PC-3 (cell line): Measurements from ENCODE around the gene PDIK1L.

ENCODE experiments used
- CTCF ChIP-seq: fragments of 300-600 bp; sonication (generic); conservative IDR thresholded peaks from 2 replicates; pipeline ENCODE4 v1.5.1; 2017; ENCODE audit warnings: antibody characterized with exemption, low read depth, mild to moderate bottlenecking, low read length
- EZH2 ChIP-seq: fragments of 300-600 bp; sonication (generic); IDR thresholded peaks from one replicate; pipeline ENCODE4 v1.6.1; 2017; ENCODE audit warnings: antibody characterized with exemption, mild to moderate bottlenecking, low read length; ENCODE audit not compliant: unreplicated experiment

- no peak for TF ChIP-seq CTCF
- TF ChIP-seq EZH2: no peak
Measured at GRCh38 chr1:26132128-26132833, 20.7 kb downstream of the PDIK1L start.
